CD4-positive, alpha-beta T cell treated with Interleukin-4 for 1 hour (primary cell): Measurements from ENCODE around the gene GALNT10.

Experiments used
- DNase-seq, 2 donors: peaks; one replicate each; pipeline ENCODE4 v3.0.0-alpha.2; 2020 to 2022

The GALNT10 gene

DNA sequence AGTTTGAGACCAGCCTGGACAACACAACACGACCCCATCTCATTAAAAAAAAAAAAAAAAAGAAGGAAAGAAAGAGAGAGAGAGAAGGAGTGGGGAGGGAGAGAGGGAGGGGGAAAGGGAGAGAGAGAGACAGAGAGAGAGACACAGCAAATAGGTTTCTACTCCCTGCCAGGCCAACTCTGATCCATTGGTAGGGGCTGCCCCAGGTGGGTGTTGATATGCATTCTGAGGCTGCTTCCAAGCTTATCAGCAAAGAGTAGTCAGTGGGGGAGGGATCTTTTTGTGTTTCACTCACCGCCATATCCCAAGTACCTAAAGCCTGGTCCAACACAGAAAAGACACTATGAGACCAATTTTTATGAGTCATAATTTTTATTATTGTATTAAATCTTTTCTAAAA is 198.3 kb downstream of the GALNT10 start:
- no peak for DNase-seq

DNA sequence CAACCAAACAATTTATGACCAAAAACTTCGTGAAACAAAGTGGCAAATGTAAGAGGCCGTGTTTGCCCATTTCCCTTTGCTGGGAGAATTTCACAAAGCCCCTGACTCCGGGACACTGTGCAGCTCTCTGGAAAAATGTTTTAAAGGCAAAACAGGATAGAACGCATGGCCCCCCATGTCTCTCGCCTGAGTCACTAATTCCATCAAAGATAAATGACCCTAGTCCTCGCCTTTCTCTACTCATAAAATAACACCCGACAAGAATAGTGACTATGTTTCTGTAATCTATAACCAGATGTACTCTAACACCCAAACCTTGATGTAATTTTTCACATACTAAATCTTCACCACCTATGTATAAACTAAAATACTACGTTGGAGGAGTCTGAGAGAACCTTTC is 199.6 kb downstream of the GALNT10 start:
- DNase-seq = no peak

DNA sequence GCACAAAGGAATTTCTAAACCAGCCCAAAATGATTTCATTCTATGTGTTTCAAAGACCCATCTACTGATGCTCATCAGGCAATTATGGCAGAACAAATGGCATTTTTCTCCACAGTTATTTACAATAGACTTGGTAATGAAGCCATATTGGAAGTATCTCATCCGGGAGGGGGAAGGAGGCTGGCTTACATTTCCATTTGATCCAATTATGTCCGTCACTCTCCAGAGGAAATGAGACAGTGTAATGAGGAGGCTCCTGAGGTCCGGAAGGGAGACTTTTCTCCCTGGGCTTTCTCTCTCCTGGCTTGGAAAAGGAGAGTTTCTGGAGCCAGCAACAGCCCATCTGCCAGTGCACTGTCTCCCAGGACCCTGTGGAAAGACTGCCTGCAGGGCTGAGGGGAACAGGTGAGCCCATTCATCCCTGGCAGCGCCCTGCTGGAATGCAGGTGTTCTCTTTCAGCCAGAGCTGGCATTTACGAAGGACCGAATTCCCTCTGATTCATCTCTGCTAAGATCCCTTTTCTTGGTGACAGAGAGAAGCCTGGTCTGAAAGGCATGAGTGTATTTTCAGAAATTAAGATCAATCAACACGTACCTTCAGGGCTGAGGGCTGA is 200.3 kb downstream of the GALNT10 start:
- DNase-seq = no peak

DNA sequence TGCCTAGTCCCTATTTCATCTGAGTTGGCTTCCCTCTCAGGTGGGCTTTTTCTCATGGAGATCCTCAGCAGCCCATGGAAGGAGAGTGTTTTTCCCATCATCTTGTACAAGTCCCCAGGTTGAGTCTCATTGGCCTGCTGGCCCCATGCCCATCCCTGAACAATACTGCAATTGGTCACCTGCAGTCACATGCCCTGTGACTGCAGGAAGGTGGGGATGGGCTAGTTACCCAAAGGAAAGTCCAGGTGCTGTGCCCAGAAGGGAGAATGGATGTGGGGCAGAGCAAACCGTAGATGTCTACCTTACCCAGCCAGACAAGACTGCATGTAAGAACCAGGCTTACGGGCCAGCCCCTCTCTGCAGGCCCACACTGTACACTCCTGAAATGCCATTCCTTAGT is 201.3 kb downstream of the GALNT10 start:
- DNase-seq = no peak

DNA sequence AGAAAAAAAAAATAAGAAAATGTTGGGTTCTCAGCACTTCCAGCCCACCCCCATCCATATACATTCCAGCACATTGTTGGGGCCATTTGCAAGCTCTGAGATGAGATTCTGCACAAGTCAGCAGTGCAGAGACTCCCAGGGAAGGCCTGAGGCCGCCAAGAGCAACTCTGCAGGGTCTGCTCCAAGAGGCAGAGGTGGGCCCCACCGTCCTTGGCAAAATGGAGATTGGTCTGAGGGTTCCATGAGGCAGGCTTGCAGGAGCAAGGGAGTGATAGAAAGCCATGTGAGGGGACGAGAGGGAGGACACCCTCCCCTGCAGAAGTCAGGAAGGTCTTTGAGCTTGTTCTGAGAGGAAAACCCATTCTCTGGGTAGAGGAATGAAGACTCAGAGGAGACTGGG is 203.3 kb downstream of the GALNT10 start:
- no peak for DNase-seq

DNA sequence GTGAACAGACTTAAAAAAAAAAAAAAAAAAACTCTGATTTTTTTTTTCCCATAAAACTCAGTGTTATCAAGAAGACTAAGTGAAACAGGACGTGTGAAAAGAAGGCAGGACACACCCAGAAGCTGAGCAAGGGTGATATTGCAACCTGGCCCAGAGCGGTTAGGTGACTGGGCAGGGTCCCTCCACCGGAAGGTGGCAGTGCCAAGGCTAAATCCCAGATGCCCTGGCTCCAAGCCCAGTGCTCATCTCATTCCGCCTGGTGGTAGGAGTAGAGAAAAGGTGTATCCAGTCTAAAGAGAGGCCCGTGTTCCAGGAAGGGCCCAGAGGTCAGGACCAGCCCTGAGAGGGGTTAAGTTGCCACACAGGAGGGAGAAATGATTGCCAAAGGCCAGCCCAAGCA is 203.8 kb downstream of the GALNT10 start:
- DNase-seq = no peak

DNA sequence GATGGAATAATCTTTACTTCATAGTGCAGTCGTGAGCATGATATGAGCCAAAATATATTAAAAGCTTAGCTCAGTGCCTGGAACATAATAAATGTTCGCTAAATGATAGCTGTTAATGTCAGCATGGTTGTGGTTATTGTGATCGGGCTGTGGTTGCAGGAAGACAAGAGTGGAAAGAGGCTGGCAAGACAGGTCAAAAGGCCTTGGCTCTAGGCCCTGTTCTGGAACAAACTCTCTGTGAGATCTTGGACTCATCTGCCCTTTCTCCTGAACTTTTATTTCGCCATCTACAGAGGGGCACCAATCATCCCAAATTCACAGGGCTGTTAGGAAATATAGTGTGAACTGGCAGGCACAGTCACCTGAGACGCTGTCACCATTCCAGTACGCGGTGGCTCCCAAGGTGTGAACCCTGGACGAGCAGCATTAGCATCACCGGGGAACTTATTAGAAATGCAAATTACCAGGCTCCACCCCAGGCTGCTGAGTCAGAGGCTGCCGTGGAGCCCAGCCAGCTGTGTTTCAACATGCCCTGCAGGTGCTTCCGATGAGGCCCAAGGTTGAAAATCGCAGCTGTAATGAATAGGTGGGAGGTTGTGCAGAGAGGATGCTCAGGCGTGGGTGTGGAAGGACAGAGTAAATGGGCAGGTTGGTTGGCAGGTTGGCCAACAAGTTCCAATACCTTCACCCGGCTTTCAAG is 205.0 kb downstream of the GALNT10 start:
- DNase-seq = peak in 1 of 2 donors; percentile 15

DNA sequence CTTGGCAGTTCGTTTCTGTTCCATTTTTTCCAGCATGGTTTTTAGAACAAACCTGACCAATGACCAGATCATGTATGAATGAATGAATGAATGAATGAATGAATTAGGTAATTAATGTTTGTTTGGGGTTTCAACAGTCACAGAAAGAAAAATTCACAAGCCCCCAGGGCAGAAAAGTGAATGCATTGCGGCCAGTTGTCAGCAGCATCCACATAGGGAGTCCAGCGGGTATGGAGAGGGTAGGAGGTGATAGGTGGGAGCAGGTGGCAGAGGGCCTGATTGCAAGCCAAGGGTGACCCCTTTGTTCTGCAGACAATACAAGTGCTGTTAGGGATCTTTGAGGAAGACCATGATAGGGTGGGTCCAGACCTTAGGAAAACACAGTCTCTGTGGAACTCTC is 205.6 kb downstream of the GALNT10 start:
- DNase-seq = no peak

DNA sequence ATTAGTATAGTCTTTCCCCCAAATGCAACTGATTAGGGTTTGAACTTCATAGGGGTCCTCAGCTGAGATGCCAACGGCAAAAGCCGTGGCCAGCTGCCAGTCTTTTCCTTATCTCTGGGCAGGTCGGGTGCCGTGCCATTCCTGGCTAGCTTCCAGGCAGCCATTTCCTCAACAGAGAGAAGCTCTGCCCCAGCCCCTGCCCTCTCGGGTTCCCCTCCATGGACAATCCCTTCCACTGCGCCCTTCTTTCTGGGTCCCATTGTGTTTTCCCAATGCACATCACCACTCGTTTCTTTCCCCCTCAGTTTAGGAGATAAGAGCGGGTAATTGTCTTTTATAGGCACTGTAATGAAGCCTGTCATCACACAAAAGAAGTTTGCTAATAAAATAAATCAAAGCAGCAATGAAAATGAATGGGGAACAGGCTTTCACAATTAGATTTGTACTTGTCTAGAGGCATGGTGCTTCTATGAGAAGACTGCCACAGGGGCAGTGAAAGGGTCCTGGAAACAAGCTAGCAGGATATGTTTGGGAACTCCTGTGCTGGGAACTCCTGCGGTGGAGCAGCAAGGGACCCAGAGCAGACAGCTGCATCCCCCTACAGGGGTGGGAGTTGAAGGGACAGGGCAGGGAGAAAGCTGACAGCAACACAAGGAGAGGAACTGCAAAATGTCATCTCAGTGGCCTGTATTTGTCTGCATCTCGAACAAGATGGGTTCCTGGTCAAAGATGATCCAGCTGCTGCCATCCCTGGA is 207.3 kb downstream of the GALNT10 start:
- DNase-seq = no peak

DNA sequence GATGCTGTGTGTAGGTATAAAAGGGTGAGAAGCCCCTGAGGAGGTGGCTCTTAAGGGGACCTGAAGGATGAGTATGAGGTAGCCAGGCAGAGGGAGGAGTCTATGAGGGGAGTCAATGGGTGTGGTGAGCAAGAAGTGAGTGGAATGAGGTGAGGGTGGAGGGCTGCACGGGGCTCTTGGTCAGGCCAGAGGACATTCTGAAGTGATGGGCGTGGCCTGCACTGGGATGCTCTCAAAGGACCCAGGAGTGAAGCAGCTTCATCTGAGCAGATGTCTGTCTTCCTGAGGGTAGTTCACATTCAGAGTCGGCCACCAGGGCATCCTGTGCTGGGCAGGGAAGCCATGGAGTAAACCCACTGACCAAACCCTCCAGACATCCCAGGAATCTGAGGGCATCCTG is 210.1 kb downstream of the GALNT10 start:
- no peak for DNase-seq

DNA sequence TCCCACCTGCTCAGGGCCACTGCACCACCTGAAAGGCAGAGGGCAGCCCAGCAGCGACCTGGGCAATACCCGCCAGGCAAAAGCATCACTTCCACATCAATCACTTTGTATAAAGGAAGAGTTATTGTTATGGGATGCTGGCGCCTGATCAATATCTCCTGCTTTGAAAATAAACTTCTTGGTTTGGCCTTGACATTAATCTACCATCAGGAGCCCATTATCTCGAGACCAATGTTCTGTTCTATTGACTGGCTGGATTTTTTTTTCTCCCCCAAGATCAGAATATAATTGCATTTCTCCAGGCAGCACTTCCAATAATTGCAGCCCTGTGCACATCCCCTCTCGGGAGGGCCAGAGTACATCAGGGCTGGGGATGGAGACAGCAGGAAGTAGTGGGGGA is 210.8 kb downstream of the GALNT10 start:
- no peak for DNase-seq

DNA sequence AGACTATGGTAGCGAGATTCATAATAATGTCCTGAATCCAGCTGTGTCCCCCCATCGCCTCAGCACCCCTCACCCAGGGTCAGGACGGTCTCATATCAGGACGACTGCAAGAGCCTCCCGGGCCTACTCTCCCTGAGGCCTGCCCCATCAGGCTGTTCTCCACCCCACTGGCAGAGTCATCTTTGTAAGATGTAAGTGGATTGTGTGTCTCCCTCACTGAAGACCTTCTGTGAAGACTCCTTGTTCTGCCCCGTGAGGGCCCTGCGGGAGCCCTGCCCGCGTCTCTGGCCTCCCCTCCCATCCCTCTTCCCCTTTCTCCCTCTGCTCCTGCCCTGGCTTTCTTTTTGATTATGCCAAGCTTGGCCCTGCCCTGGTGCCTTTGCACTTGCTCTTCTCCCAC is 211.4 kb downstream of the GALNT10 start:
- no peak for DNase-seq

DNA sequence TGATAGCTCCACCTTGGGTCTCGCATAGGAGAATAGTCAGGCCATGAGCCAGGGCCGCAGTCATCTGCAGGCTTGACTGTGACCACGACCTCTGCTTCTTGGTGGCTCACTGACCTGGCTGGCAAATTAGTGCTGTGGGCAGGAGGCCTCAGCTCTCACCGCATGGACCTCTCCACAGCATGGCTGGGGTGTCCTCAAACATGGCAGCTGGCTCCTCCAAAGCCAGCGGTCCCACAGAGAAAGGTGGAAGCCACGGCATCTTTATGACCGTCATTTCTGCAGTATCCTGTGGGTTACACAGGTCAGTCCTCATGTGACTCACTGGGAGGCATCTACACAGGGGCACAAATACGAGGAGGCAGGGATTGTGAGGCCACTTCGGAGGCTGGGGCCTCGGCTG is 212.1 kb downstream of the GALNT10 start:
- DNase-seq = no peak

DNA sequence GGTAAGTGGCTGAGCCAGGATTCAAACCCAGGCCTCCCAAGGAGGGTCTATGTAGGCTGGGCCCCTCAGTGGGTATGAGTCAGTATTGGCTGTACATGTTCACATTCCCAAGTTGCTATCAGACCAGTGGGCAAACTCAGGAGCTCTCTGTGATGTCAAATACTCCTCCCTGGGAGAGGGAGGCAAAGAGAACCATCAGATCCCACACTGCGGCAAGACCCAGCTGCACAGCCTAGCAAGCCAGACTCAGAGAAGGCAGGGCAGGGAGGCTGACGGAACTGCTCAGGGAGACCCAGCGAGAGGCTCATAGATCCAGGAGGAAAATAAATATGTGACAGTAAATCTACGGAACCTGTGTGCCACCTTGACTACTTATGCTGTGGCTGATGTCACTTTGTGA is 212.7 kb downstream of the GALNT10 start:
- DNase-seq = no peak

DNA sequence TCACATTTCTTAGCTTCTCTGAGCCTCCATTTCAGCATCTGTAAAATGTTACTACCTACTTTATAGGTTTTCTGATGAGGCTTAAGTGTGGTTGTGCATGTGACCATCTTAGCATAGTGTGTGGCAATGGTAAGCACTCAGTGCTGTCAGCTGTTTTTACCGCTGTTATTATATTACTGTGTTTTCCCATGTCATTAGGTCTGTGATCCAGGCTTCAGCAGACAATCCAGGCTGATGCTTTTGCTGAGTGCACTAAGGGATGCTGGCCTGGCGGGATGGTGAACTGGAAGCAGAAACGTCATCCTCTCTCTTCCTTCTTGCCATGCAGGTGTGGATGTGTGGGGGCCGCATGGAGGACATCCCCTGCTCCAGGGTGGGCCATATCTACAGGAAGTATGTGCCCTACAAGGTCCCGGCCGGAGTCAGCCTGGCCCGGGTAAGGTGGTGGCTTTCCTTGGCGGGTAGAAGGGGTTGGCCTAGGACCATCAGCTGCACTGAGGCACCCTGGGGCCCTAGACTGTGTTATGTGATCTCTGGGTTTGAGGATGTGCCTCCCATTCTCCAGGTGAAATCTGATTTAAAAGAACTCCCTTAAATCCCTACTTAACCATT is 213.3 kb downstream of the GALNT10 start:
- no peak for DNase-seq

DNA sequence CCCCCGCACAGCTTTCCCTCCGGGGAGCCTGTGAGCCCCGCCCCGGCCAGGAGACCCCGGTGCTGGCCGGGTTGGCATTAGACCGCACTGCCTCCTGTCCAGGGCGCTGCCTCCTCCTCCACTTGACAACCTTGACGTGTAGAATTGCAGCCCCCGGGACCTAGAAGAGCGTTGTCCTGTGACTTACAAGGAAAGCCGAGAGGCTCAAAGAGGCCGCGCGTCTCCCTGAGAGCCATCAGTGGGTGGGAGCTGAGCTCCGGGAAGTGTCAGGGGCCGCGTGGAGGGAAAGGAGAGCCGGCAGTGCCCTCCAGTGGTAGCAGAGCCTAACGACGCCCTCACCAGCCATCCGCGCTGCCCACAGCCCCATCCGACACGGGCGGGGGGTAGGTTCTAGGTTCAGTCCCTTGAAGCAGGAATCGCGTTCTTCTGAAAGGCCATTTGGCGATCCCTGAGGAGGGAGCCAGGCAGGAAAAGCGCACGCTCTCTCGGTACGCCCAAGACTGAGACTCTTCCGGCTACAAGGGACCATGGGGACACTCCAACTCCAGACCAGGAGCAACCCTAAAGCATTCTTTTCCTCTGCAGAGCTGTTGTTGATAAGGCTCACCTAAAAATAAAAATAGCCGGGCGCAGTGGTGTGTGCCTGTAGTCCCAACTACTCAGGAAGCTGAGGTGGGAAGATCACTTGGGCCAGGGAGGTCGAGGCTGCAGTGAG is 214.7 kb downstream of the GALNT10 start:
- peak; percentile 65 for DNase-seq

DNA sequence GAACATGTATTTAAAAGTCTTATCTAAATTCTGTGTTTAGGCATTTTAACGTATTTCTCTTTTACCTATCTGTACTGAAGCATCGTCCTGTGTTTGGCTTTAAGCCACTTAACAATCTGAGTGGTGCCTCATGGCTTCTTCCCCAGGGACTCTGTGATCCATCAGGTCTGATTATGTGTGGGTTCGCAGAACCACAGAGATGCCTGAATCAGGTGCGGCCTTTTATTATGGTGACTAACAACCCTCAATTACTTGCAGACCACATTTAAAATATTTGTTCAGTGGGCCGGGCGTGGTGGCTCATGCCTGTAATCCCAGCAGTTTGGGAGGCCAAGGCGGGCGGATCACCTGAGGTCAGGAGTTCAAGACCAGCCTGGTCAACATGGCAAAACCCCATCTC is 215.7 kb downstream of the GALNT10 start:
- DNase-seq = no peak

DNA sequence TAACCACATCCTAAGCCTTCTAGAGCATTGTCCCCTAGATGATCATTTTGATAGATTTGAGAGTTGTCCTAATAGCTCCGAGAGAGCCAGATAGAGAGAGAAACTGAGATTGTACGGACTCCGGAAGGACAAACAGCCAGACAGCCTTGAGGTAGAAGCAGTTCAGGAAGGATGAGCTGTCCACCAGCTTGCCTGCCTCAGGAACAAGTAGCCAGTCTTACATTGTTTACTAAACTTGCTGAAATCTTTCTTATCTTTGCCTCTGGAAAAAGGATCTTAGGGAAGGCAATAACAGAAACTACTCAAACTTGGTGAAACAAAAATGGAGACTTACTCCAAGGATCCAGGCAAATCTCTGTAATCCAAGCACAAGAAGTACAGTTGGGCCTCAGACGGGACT is 216.3 kb downstream of the GALNT10 start:
- no peak for DNase-seq

DNA sequence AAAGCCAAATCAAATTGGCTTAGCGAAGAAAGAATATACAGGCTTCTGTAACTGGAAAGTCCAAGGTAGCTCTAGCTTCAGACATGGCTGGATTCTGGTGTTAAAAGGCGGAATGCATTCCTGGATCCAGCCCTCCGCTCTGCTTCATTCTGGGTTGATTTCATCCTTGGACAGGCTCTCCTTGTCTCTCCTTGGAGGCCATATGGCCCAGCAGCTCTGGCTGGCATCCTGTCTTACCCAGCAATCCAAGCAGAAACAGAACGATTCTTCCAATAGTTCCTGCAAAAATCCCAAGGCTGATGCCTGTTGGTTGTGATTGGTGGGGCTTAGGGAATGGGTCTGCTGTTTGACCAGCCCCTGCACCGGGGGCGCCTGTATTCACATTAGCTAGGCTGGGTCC is 218.3 kb downstream of the GALNT10 start:
- DNase-seq = no peak

DNA sequence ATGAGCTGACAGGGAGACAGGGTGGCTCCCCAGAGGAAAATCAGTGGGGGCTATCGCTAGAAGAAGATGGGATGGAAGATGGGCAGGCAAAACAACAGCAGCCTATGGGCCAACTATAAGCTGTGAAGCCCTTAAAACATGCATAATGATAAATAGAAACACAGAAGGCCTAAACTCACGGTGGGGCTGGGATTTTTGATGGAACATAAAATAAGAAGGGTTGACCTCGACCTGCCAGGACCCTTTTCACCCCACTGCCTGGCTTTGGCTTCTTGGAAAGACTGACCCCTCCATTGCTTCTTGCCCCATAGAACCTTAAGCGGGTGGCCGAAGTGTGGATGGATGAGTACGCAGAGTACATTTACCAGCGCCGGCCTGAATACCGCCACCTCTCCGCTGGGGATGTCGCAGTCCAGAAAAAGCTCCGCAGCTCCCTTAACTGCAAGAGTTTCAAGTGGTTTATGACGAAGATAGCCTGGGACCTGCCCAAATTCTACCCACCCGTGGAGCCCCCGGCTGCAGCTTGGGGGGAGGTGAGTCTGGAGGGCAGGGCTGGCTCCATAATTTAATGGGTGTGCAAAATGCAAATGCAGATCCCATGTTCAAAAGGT is 218.8 kb downstream of the GALNT10 start:
- DNase-seq = no peak

DNA sequence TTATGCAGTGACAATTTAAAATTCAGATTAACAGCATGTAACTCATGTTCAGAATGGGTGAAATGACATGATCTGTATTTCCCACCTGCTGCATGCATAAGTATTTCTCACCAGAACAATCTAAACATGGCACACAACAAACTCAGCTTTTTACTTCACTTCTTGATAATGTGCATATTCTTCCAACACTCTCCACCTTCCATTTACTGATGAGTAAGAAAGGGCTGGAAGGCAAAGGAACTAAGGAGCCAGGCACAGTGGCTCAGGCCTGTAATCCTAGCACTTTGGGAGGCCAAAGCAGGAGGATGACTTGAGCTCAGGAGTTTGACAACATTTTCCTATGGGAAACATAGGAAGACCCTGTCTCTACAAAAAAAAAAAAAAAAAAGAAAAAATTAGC is 219.5 kb downstream of the GALNT10 start:
- no peak for DNase-seq

DNA sequence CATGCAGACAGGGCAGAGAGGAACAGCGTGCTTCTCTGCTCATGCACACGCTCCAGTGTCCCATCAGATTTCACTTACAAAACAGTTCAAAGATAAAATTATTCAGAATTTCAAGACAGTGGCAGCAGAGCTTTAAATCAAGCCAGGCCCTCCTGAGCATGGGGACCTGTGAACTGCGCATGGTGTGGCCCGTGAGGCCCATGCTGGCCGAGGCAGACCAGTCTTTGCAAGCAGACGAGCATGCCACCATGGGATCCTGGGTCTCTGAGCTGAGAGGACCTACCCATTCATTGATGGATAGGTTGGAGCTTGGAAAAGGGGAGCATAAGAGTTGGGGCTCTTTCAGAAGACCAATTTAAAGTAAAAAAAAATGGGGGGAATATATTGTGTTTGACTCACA is 220.3 kb downstream of the GALNT10 start:
- no peak for DNase-seq

DNA sequence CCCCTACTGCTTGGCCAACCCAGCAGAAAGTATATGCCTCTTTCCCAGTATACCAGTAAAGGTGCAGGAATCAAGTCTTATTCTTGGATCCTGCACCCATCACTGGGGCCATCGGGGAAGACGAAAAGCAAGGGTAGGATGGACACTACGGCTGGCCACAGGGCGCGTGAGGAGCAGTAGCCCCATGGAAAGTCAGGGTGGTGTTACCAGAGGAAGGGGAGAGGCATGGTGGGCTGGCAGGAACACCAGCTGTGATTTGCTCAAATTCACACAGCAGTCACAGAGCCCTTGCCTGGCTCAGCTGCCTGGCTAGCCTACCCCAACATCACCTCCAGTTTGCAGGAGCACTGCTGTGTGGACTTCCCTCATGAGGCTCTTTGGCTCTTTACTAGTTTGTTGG is 220.8 kb downstream of the GALNT10 start:
- no peak for DNase-seq
